Hepatocyte (in vitro differentiated cells): ENCODE results near the gene MEF2D.

ENCODE experiments used
- CTCF ChIP-seq: fragments of 200-600 bp; sonication (generic); IDR thresholded peaks from 2 replicates; pipeline ENCODE4 v1.5.1; 2016; ENCODE audit warnings: antibody characterized with exemption, mild to moderate bottlenecking; ENCODE audit not compliant: poor library complexity
- EZH2 ChIP-seq: fragments of 200-600 bp; sonication (generic); IDR thresholded peaks from 2 replicates; pipeline ENCODE4 v1.6.1; 2016; ENCODE audit warnings: antibody characterized with exemption, mild to moderate bottlenecking, borderline replicate concordance
- EZH2phosphoT487 ChIP-seq: fragments of 200-600 bp; sonication (generic); IDR thresholded peaks from one replicate; pipeline ENCODE4 v1.6.1; 2018; ENCODE audit warnings: antibody characterized with exemption, mild to moderate bottlenecking, low read depth, moderate library complexity; ENCODE audit not compliant: unreplicated experiment, severe bottlenecking

DNA sequence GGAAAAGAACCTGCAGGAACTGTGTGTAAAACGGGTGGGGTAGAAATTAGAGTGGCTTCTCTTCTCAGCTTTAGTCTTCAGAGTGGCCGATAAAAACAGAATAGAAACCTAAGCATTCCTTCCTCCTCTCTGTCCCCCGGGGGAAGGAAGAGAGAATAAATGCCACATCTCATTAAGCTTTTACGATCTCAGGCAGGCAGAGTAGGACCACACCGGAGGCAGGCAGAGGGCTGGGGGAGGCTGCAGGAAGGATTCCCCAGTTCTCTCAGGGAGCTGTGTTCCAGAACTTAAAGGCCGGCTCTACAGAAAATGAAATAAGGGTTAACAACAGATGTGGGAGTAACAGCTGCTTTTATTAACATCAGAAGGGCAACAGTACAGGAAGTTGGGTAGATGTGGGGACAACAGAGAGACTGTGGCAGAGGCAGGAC is 24.5 kb upstream of the MEF2D start:
- TF ChIP-seq CTCF: no peak
- no peak for TF ChIP-seq EZH2
- TF ChIP-seq EZH2phosphoT487: no peak
